Right forelimb (tissue), 1 donor: ENCODE measurements around the gene ID1.
"Not testable (repeated sequence)": the region's sequence is repeated elsewhere in the genome, so short reads cannot be mapped to it uniquely, and the experiment has no call there.

Experiments used
- DNase-seq: peaks from one replicate; pipeline ENCODE4 v3.0.0-alpha.2; 2018

The ID1 gene

GRCh38 chr20:31573555-31574321 is 31.4 kb upstream of the ID1 start:
- no peak for DNase-seq

- not testable (repeated sequence) for DNase-seq
Observed at GRCh38 chr20:31574986-31575385, 30.1 kb upstream of the ID1 start.

- no peak for DNase-seq
Observed at GRCh38 chr20:31576751-31577150, 28.3 kb upstream of the ID1 start.

- DNase-seq = no peak
Observed at GRCh38 chr20:31577194-31577593, 27.9 kb upstream of the ID1 start.

GRCh38 chr20:31578448-31579138 is 26.5 kb upstream of the ID1 start:
- DNase-seq = no peak

- no peak for DNase-seq
Observed at GRCh38 chr20:31579245-31579644, 25.8 kb upstream of the ID1 start.

GRCh38 chr20:31579941-31580651 is 25.0 kb upstream of the ID1 start:
- DNase-seq = not testable (repeated sequence)

GRCh38 chr20:31580706-31581105 is 24.4 kb upstream of the ID1 start:
- no peak for DNase-seq

GRCh38 chr20:31581391-31581790 is 23.7 kb upstream of the ID1 start:
- DNase-seq = no peak

GRCh38 chr20:31587545-31588389 is 17.3 kb upstream of the ID1 start:
- peak; percentile 57 for DNase-seq

- no peak for DNase-seq
Observed at GRCh38 chr20:31590717-31591225, 14.3 kb upstream of the ID1 start.

GRCh38 chr20:31593221-31594001 is 11.7 kb upstream of the ID1 start:
- DNase-seq = no peak

GRCh38 chr20:31594002-31594557 is 11.0 kb upstream of the ID1 start:
- DNase-seq = no peak

- no peak for DNase-seq
Observed at GRCh38 chr20:31594558-31595379, 10.3 kb upstream of the ID1 start.

GRCh38 chr20:31595380-31595653 is 9.8 kb upstream of the ID1 start:
- no peak for DNase-seq

- peak; percentile 87 for DNase-seq
Observed at GRCh38 chr20:31595654-31596411, 9.3 kb upstream of the ID1 start.

GRCh38 chr20:31596412-31596715 is 8.7 kb upstream of the ID1 start:
- DNase-seq = not testable (repeated sequence)

GRCh38 chr20:31596831-31597480 is 8.1 kb upstream of the ID1 start:
- no peak for DNase-seq

GRCh38 chr20:31597481-31597855 is 7.6 kb upstream of the ID1 start:
- no peak for DNase-seq

- DNase-seq = no peak
Observed at GRCh38 chr20:31602431-31602778, 2.7 kb upstream of the ID1 start.
